HG03521 (cell line): ENCODE data around the gene PHKB.

Source experiments
- ATAC-seq: cut with Tn5 transposase; IDR thresholded peaks from one replicate; pipeline ENCODE4 v1.9.1; 2021; ENCODE audit warnings: mild to moderate bottlenecking, moderate library complexity; ENCODE audit not compliant: unreplicated experiment

The PHKB gene

DNA sequence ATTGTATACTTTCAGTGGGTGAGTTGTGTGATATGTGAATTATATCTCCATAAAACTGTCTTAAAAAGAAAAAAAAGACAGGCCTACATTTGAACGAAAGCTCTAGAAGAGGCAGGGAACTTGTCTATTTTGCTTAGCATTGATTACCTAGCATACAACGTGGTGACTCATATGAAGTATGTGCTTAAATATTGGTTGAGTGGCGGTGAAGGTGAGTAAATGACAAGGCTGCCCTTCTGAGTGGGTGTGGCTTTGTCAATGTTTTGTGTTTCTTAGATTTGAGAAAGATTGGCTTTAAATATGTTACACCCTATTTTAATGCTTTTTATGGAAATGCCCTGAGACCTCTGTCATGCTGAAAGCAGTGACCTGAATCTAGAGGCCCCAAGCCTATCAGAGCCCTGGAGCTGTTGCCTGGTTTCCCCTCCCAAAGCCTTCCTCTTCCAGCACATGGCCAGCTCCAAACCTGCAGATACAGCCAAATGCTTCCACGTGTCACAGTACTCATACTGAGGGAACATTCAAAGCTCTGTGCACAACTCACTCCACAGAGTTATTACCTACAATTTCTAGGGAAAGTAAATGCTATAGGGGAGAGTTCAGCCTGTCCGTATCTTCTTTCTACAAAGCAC, 260.0 kb downstream of the PHKB start:
- no peak for ATAC-seq

DNA sequence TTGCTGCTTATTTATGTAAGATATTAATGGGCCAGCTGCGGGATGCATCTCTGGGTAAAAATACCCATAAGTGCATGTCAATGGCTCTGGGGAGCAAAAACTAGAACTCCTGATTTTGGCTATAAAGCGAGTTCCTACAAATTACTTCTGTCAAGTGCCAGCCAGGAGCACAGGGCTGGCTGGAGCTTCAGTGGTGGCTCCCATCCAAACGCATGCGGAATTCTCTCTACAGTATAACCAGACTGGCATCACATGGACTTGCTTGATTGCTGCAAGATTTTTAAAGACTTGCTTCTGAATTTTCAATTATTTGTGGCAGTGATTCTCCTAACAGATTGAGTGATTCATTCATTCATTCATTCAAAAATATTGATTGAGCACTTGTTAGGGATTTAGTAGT, 260.9 kb downstream of the PHKB start:
- ATAC-seq, result no peak

DNA sequence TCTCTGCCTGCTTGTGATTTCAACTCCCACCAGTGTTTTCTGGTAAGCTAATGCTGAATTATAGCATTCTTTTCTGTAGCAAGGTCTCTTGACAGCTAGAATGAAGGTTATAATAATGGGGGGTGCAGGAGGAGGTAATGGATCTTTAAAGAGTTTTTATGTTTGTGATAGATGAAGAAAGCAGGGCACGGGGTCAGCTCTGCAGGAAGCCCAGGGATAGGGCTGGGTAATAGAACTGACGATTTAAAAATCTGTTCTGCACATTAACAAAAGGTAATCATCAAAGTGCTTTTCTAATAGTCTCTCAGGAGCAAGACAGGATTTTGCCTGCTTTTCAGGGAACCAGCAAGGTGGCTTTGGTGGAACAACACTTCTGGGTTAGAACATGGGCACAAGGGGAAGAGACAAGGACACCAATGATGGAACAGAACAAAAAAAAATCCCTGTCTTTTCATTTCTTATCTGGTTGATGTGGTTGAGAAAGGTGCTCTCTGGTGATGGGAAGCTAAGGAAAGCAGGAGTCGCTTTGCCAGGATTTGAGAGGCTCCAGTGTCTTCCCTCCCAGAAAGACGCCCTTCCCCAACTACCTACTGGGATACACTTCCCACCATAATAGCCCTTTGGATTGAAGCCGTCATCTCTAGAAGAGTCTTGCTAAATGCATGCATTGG, 263.1 kb downstream of the PHKB start:
- no peak for ATAC-seq

GRCh38 chr16:47725188-47725695, 264.1 kb downstream of the PHKB start:
- ATAC-seq, result no peak

DNA sequence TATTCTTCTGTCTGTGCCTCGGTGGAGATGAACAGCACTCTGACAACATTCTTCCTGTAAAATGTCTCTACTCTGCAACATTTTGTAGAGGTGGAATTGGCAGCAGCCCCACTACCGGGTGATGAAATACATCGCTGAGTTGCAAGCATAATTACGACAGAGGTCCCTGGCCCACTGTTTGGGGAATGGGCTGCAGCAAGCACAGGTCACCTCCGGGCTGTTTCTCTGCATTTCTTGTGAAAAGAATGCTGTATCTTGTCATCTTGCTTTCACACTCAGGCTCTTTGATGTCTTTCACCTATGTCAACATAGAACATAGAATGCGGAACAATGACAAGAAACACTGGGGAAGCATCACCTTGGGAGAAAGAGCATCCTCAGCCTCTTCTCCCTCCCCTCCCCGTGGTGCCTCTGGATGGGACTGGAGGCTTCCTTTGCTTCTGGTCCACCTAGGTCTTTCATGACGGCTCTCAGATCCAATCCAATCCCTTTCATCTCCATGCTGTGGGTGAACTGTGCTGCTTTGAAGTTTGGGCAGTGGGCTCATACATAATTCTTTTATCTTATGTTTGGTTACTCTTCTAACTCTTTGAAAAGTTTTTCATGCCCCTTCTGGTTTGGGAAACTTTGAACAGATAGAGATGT, 265.0 kb downstream of the PHKB start:
- ATAC-seq, result no peak

DNA sequence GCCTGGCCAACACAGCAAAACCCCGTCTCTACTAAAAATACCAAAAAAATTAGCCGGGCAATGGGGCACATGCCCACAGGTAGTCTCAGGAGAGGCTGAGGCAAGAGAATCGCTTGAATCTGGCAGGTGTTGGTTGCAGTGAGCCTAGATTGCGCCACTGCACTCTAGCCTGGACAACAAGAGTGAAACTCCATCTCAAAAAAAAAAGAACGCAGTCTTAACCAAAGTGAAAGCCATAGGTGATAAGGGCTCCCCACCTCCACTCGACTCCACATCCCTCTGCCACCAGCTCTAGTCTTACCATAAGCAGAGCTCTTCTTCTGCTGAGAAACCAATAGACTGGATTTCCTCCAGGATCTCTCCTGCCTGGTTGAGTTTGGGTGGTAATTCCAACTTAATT, 266.0 kb downstream of the PHKB start:
- no peak for ATAC-seq

DNA sequence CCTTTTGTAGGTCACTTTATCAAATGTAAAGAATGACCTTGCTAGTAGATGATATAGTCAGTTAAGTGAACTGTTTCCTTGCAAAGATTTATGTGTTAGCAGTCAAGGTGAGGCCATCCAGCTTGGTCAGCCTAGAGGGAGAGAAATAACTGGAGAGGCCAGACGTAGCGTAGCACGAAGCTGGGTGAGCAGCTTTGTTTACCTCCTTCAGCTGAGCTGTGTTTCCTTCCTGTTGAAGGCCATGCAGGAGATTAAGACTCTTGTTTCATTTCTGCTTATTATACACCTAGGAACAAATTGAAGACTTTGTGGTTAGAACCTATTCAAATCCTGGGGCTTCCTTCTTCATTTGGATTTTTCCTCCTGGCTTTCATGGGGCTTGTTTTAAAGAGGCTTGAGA, 267.1 kb downstream of the PHKB start:
- no peak for ATAC-seq

DNA sequence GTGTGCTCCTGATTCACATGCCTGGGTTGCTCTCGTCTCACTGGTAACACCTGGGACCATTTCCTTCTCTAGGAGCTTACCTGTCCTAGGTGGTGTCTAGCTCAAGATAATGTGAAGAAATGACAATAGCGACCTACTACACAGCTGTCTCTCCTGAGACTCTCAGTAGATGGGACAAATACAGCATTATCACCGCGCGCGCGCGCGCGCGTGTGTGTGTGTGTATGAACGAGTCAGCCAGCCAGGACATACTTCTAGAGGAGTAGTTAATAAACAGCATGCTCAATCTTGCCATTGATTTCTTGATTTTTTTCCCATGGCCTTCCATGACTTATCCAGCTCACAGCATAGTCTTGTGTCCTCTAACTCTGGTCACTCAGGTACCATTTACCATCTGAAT, 268.6 kb downstream of the PHKB start:
- ATAC-seq, result no peak

DNA sequence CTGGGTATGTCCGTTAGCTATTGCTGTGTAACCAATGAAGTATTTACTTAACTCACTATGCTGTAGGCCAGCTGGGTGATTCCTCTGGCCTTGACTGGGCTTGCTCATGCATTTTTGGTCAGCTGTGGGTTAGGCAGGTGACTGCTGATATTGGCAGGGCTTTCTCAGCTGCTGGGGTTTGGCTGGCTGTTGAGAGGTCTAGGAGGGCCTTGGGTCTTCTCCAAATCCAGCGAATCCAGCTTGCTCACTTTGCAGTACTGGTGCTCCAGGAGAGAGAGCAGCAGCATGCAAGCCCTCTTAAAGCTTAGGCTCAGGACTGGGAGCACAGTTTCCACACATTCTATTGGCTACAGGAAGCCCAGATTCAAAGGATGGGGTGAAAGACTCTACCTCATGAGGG, 270.1 kb downstream of the PHKB start:
- no peak for ATAC-seq

DNA sequence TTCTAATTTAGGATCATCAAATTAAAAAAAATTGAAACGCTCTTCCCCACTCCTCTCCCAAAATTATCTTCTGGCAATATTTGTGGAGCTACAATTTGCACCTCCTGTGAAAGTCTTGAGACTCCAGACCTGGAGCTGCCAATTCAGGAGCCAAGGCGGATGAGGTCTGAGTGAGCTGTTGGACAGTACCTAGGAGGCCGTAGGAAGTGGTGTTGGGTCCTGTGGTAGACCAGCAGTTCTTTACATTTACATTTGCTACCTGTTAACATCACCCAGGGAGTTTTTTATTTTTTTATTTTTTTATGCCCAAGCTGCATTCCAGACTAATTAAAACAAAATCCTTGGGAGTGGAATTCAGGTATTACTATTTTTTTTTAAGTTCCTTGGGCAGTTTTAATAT, 271.0 kb downstream of the PHKB start:
- ATAC-seq, result no peak

GRCh38 chr16:47732523-47733111, 271.5 kb downstream of the PHKB start:
- ATAC-seq, result no peak

DNA sequence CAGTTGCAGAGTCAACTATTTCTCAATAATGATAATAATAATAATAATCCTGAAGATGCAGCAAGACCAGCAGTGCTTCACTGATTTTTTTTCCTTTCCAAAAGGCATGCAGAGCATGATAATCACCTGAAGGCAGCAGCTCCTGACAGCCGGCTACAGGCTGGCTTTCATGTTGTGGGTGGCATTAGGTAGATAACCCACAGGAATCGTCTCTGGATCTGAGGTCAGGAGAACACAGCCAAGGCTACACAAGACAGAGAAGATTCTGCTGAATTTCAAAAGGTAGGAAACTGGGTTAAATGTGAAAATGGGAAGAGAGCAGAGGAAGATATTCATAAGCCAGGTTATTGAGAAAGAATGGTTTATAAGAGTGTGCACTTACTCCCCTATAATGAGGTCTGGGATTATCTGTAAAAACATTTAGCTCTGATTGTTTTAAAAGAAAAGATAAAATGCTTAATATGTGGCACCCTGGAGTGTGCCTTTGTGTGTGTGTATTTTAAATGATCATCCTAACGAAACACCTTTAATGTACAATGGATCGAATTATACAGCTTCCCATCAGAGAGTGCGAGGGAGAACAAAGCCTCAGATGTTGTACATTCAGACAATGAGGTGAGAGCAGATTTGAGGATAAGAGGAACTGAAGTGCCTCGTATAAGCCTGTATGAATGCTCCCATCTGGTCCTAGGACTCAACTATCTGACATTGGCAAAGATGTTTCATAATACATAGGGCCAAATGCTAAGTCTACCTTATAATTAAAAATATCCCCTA, 273.1 kb downstream of the PHKB start:
- ATAC-seq, result no peak

- no peak for ATAC-seq
Observed at GRCh38 chr16:47734987-47735594, 274.0 kb downstream of the PHKB start.

GRCh38 chr16:47750371-47750770, 289.2 kb downstream of the PHKB start:
- ATAC-seq, result no peak
